C4-2B (cell line): ENCODE data around the gene MIER3.

Experiments
- ZFX ChIP-seq: fragments of 450-650 bp; IDR thresholded peaks from 2 replicates; pipeline ENCODE4 v1.6.1; 2017
- TF ChIP-seq, protein P1 (sequence below): fragments of 450-650 bp; conservative IDR thresholded peaks from 2 replicates; pipeline ENCODE4 v1.5.1; 2017; ENCODE audit warnings: mild to moderate bottlenecking

- TF ChIP-seq, protein P1, sequence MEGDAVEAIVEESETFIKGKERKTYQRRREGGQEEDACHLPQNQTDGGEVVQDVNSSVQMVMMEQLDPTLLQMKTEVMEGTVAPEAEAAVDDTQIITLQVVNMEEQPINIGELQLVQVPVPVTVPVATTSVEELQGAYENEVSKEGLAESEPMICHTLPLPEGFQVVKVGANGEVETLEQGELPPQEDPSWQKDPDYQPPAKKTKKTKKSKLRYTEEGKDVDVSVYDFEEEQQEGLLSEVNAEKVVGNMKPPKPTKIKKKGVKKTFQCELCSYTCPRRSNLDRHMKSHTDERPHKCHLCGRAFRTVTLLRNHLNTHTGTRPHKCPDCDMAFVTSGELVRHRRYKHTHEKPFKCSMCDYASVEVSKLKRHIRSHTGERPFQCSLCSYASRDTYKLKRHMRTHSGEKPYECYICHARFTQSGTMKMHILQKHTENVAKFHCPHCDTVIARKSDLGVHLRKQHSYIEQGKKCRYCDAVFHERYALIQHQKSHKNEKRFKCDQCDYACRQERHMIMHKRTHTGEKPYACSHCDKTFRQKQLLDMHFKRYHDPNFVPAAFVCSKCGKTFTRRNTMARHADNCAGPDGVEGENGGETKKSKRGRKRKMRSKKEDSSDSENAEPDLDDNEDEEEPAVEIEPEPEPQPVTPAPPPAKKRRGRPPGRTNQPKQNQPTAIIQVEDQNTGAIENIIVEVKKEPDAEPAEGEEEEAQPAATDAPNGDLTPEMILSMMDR = no peak
- no peak for TF ChIP-seq ZFX
Observed at GRCh38 chr5:56964173-56964572, 12.2 kb upstream of the MIER3 start.
